ENCODE data around the gene UBE2D2. TPM values are rescaled to one million over a fixed set of nuclear protein-coding genes. Genes with fewer than 3 reads are reported as not detected.

The UBE2D2 gene
- total RNA-seq, 6 experiments from 2014 or later = 38.3 to 68.3 (median 53.1) TPM

DNA sequence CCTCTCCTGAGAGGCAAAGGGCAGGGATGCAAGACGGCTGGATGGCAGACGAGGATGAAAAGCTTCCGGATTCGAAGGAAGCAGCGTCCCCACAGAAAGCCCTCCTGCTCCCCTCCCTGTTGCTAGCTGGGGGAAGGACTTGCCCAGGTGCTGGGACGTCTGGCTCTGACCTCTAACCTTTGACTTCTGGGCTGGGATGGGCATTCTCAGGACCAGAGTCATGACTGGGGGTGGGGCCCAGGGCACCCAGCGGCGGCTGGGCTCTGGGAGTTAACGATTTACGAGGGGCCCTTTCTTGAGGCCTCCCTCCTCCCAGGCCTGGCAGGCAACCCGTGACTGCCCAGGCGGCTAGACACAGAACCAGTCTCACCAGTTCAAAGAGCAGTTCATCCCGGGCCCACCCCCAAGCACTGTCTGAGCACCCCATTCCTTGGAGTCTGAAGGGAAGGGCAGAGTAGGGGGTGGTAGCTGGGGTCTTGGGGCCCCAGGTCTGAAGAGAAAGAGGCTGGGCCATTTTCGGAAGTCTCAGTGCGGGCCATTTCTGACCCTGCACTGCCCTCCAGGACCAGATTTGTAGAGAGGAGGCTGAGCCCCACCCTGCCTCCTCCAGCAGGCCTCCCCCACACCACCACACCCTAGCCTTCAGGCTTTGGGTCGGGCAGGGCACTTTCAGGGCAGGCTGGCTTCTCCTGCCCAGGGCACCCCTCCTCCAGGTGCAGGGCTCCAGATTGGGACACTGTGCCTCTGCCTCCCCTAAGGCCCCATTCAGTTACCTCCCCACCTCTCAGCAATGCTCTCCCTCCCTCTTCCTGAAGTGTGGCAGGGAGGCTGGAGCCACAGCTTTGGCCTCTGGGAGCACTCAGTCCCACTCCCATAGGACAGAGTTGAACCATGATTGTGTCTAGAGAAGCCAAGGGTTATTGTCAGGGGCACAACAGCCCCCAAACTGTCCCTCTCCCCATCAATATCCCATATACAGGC, 82.0 kb downstream of the UBE2D2 start:
- Histone ChIP-seq H3K27ac (peak overlapping the region; percentile 63 to 82 (median 66)), H3K9me3 (no peaks in the 10 kb centered on the region), H3K36me3 (no peaks in the 10 kb centered on the region), H3K4me1 (peaks cover 2 to 67% (median 39%) of the 10 kb centered on the region in 4 donors), H3K4me3 (no peak overlapping the region), H3K27me3 (no peaks in the 10 kb centered on the region)
- 11% methylated on average over 2 of the region's 16 CpGs for WGBS (ENCODE audit: insufficient coverage, low coverage, low lambda C conversion rate, missing lambda C conversion rate)
- intact Hi-C loops (cut with DNase I) = loop anchor here in 1 of 2 donors (5.0 kb wide), 1 partner anchor 44 kb away; no protein-coding TSS in a partner anchor
- TF ChIP-seq POLR2A (IDR thresholded peaks at IDR 0.05) (peak; percentile 30), CTCF (IDR thresholded peaks at IDR 0.05) (no peak)
- DNase-seq (peak; percentile 89 to 97 (median 95)), ATAC-seq (peak; percentile 64 to 78 (median 72))

GRCh38 chr5:139644001-139644456, 82.9 kb downstream of the UBE2D2 start:
- no peaks in the 10 kb centered on the region for H3K27me3 ChIP-seq
- peak; percentile 65 to 91 (median 87) for DNase-seq
- H3K4me1 ChIP-seq = peaks cover 0 to 59% (median 33%) of the 10 kb centered on the region in 4 donors
- no peaks in the 10 kb centered on the region for H3K36me3 ChIP-seq
- H3K4me3 ChIP-seq = no peak overlapping the region
- no peaks in the 10 kb centered on the region for H3K9me3 ChIP-seq
- intact Hi-C loops (cut with DNase I) = loop anchor here in 1 of 2 donors (5.0 kb wide), 1 partner anchor 43 kb away; no protein-coding TSS in a partner anchor
- no peak for TF ChIP-seq POLR2A (IDR thresholded peaks at IDR 0.05)
- TF ChIP-seq CTCF (IDR thresholded peaks at IDR 0.05) = no peak
- peak; percentile 23 to 62 (median 40) for ATAC-seq
- WGBS (ENCODE audit: insufficient coverage, low coverage, low lambda C conversion rate, missing lambda C conversion rate) = 67% methylated on average over 1 of the region's 5 CpGs
- peak overlapping the region; percentile 63 to 82 (median 66) for H3K27ac ChIP-seq

GRCh38 chr5:139644646-139645429, 83.7 kb downstream of the UBE2D2 start:
- Histone ChIP-seq H3K27ac (peak overlapping the region in 1 of 3 donors; percentile 66), H3K36me3 (no peaks in the 10 kb centered on the region), H3K4me3 (no peak overlapping the region), H3K4me1 (peaks cover 0 to 51% (median 28%) of the 10 kb centered on the region in 4 donors), H3K9me3 (no peaks in the 10 kb centered on the region), H3K27me3 (no peaks in the 10 kb centered on the region)
- DNase-seq = peak; percentile 1 to 27 (median 7)
- TF ChIP-seq POLR2A (IDR thresholded peaks at IDR 0.05) = no peak
- TF ChIP-seq CTCF (IDR thresholded peaks at IDR 0.05) = no peak
- 100% methylated on average over 1 of the region's 3 CpGs for WGBS (ENCODE audit: insufficient coverage, low coverage, low lambda C conversion rate, missing lambda C conversion rate)
- ATAC-seq = no peak
- intact Hi-C loops (cut with DNase I) = loop anchor here in 1 of 2 donors (5.0 kb wide), 1 partner anchor 42 kb away; no protein-coding TSS in a partner anchor

- Histone ChIP-seq H3K4me3 (no peak overlapping the region), H3K9me3 (no peaks in the 10 kb centered on the region), H3K4me1 (peaks cover 0 to 46% (median 25%) of the 10 kb centered on the region in 4 donors), H3K27ac (no peak overlapping the region), H3K27me3 (no peaks in the 10 kb centered on the region), H3K36me3 (no peaks in the 10 kb centered on the region)
- 93% methylated on average over 3 of the region's 3 CpGs for whole genome bisulfite sequencing (ENCODE audit: insufficient coverage, low coverage, low lambda C conversion rate, missing lambda C conversion rate)
- no peak for TF ChIP-seq POLR2A (IDR thresholded peaks at IDR 0.05)
- TF ChIP-seq CTCF (IDR thresholded peaks at IDR 0.05) = no peak
- DNase-seq (peak; percentile 9 to 27 (median 25)), ATAC-seq (no peak)
- intact Hi-C loops (cut with DNase I) = no loop called here
Measured at GRCh38 chr5:139645430-139645871, 84.3 kb downstream of the UBE2D2 start.
